Naive thymus-derived CD4-positive, alpha-beta T cell (primary cell): ENCODE results near the gene ADAM33. TPM values are rescaled to one million over a fixed set of nuclear protein-coding genes. Genes with fewer than 3 reads are reported as not detected.
A peak's percentile ranks its signal among the peaks of the same experiment; 100 is the strongest.

Experiments used
- ATAC-seq: fragments of 150-1000 bp; cut with Tn5 transposase; 2 replicates; pipeline ENCODE4 v1.10.0; 2021; ENCODE audit warnings: mild to moderate bottlenecking, moderate library complexity
- CTCF ChIA-PET: fragments of 350-600 bp; sonication (Branson Sonifier 250); formaldehyde crosslinking; loops from one replicate; lab custom pipeline; 2021; ENCODE audit warnings: antibody characterized with exemption; lab: Charles Lee
- POLR2A ChIA-PET: fragments of 350-600 bp; sonication (Branson Sonifier 250); formaldehyde crosslinking; loops from one replicate; lab custom pipeline; 2021; ENCODE audit warnings: antibody characterized with exemption, inconsistent platforms; lab: Charles Lee
- DNase-seq, 9 donors: peaks; one replicate each; pipeline versions ENCODE4 v3.0.0 to v3.0.0-alpha.2; 2020 to 2022; ENCODE audit warnings: mixed read lengths in 1 of 9
- H3K27ac ChIP-seq: one replicate; pipeline ENCODE4 v1.7.0; 2013; ENCODE audit warnings: mild to moderate bottlenecking, low read depth, low read length, moderate library complexity
- H3K27me3 ChIP-seq, 2 donors: one replicate each; pipeline ENCODE4 v1.7.0; 2013; ENCODE audit warnings: low read length in 2 of 2, mild to moderate bottlenecking in 2 of 2, moderate library complexity in 2 of 2; ENCODE audit not compliant: control insufficient read depth in 2 of 2, insufficient read depth in 2 of 2
- H3K36me3 ChIP-seq, 3 experiments: 1 replicate in 2 of 3; 2 replicates in 1 of 3; pipeline ENCODE4 v1.7.0; 2013; ENCODE audit warnings: low read length in 3 of 3, mild to moderate bottlenecking in 3 of 3, moderate library complexity in 1 of 3; ENCODE audit not compliant: insufficient read depth in 3 of 3, control insufficient read depth in 2 of 3
- H3K4me1 ChIP-seq, 2 donors: one replicate each; pipeline ENCODE4 v1.7.0; 2013; ENCODE audit warnings: low read length in 2 of 2, mild to moderate bottlenecking in 2 of 2, moderate library complexity in 1 of 2; ENCODE audit not compliant: control insufficient read depth in 2 of 2, insufficient read depth in 2 of 2
- H3K4me3 ChIP-seq: 2 replicates; pipeline ENCODE4 v1.7.0; 2013; ENCODE audit warnings: mild to moderate bottlenecking, low read length
- H3K9me3 ChIP-seq, 3 experiments: 1 replicate in 2 of 3; 2 replicates in 1 of 3; pipeline ENCODE4 v1.7.0; 2013; ENCODE audit warnings: low read length in 3 of 3; ENCODE audit not compliant: control insufficient read depth in 2 of 3
- H3K27ac Mint-ChIP-seq, 9 donors: one replicate each; pipeline ENCODE4 v1.8.0; 2020 to 2022; ENCODE audit warnings: mixed read lengths in 9 of 9, mild to moderate bottlenecking in 8 of 9, moderate library complexity in 5 of 9, inconsistent platforms in 2 of 9
- H3K27me3 Mint-ChIP-seq, 5 donors: one replicate each; pipeline ENCODE4 v1.8.0; 2021 to 2022; ENCODE audit warnings: mixed read lengths in 5 of 5, mild to moderate bottlenecking in 1 of 5
- H3K36me3 Mint-ChIP-seq, 5 donors: one replicate each; pipeline ENCODE4 v1.8.0; 2020 to 2022; ENCODE audit warnings: mixed read lengths in 5 of 5, mild to moderate bottlenecking in 3 of 5, inconsistent platforms in 1 of 5
- H3K4me1 Mint-ChIP-seq, 7 donors: one replicate each; pipeline ENCODE4 v1.8.0; 2020 to 2022; ENCODE audit warnings: mixed read lengths in 7 of 7, mild to moderate bottlenecking in 3 of 7, inconsistent platforms in 1 of 7
- H3K4me3 Mint-ChIP-seq, 10 donors: one replicate each; pipeline ENCODE4 v1.8.0; 2020 to 2022; ENCODE audit warnings: mild to moderate bottlenecking in 10 of 10, mixed read lengths in 10 of 10, moderate library complexity in 6 of 10, inconsistent platforms in 2 of 10
- H3K9me3 Mint-ChIP-seq, 11 donors: one replicate each; pipeline ENCODE4 v1.8.0; 2020 to 2022; ENCODE audit warnings: mixed read lengths in 11 of 11, mild to moderate bottlenecking in 4 of 11, inconsistent platforms in 1 of 11, moderate library complexity in 1 of 11
- intact Hi-C, 2 donors: fragments of 100-400 bp; cut with micrococcal nuclease; formaldehyde crosslinking; loops; one replicate each; pipeline ENCODE4 v1.15.1; 2023
- polyA plus RNA-seq, 2 donors: library from polyadenylated mRNA; unstranded; fragments of 300-500 nt; fragmentation: Illumina TruSeq; gene quantifications; one replicate each; pipeline ENCODE4 v1.2.3, GENCODE V29; 2021
- total RNA-seq, 6 experiments: library from RNA in 5 of 6; stranded (reverse) in 5 of 6; gene quantifications; 1 replicate in 5 of 6; 2 replicates in 1 of 6; pipeline ENCODE4 v1.2.3 and lab custom pipeline; 2021 to 2026

Gene ADAM33
- total and polyA plus RNA-seq, 7 experiments from 2014 or later = 0.20 TPM; not detected in 6

DNA sequence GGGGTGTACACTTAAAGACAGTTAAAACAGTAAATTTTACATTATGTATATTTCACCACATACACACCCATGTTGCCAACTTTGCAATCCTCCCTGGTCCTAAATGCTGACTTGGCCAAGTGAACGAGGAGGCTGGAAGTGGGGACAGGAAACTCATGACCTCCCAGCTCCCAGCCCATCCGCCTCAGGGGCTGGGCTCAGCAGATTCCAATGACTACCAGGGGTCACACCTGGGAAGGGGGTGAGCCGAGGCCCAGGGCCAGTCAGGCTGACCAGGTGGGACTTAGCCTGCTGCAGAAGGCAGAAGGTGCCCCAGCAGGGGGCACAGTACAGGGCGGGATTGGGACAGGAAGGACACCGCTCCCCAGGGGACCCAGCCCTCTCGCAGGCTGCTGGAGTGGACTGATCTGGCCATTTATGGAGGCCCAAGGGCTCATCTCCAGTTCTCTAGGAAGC lies 28.2 kb upstream of the ADAM33 start:
- Mint-ChIP-seq H3K9me3 (no peaks in the 10 kb centered on the region), H3K27ac (peak overlapping the region in 1 of 9 donors; percentile 46), H3K4me1 (peaks cover 0 to 3% (median 0%) of the 10 kb centered on the region in 7 donors), H3K4me3 (no peak overlapping the region), H3K27me3 (peaks cover 6 to 10% (median 7%) of the 10 kb centered on the region in 5 donors), H3K36me3 (no peaks in the 10 kb centered on the region)
- H3K4me3 ChIP-seq = no peak overlapping the region
- H3K27me3 ChIP-seq = no peaks in the 10 kb centered on the region
- intact Hi-C loops = loop anchor here in 1 of 2 donors (2.0 kb wide), 1 partner anchor 147 kb away; no protein-coding TSS in a partner anchor
- no peak overlapping the region for H3K27ac ChIP-seq
- no peak for DNase-seq
- CTCF ChIA-PET = interaction anchor here (0.8 to 1.5 kb wide), 5 partner anchors 9 to 504 kb away, joined by 3 to 5 read pairs (median 4); no protein-coding TSS in a partner anchor
- no peaks in the 10 kb centered on the region for H3K36me3 ChIP-seq
- POLR2A ChIA-PET = no interaction called here
- H3K4me1 ChIP-seq = no peaks in the 10 kb centered on the region
- no peak for ATAC-seq
- H3K9me3 ChIP-seq = no peaks in the 10 kb centered on the region

DNA sequence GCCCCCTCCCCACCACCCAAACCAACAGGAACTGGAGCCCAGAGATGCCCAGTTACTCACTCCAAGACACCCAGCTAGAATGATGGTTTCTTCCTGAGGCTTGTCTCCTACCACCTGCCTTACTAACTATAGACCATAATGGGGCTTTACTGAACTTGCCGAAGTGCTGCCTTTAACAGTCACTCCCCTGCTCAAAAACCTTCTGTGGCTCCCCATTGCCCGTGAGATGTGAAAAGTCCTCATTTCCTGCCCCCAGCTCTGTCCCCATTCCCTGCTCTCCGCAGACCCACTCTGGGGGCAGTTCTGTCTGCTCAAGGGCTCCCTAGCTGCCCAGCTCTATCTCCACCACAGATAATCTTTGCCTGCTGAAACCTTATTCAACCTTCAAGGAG lies 25.7 kb upstream of the ADAM33 start:
- DNase-seq (no peak), ATAC-seq (no peak)
- H3K4me3 Mint-ChIP-seq = no peak overlapping the region
- CTCF ChIA-PET = interaction anchor here (0.6 kb wide), 1 partner anchor 373 kb away, joined by 3 read pairs; no protein-coding TSS in a partner anchor
- Histone ChIP-seq H3K27me3 (no peaks in the 10 kb centered on the region), H3K4me1 (no peaks in the 10 kb centered on the region), H3K9me3 (no peaks in the 10 kb centered on the region), H3K4me3 (no peak overlapping the region), H3K27ac (no peak overlapping the region), H3K36me3 (no peaks in the 10 kb centered on the region)
- intact Hi-C loops = no loop called here
- POLR2A ChIA-PET = no interaction called here
- peaks cover 6 to 10% (median 7%) of the 10 kb centered on the region in 5 donors for H3K27me3 Mint-ChIP-seq
- peak overlapping the region in 2 of 9 donors; percentile 12 to 62 for H3K27ac Mint-ChIP-seq
- H3K4me1 Mint-ChIP-seq = peaks cover 0 to 3% (median 0%) of the 10 kb centered on the region in 7 donors
- H3K36me3 Mint-ChIP-seq = no peaks in the 10 kb centered on the region
- no peaks in the 10 kb centered on the region for H3K9me3 Mint-ChIP-seq

DNA sequence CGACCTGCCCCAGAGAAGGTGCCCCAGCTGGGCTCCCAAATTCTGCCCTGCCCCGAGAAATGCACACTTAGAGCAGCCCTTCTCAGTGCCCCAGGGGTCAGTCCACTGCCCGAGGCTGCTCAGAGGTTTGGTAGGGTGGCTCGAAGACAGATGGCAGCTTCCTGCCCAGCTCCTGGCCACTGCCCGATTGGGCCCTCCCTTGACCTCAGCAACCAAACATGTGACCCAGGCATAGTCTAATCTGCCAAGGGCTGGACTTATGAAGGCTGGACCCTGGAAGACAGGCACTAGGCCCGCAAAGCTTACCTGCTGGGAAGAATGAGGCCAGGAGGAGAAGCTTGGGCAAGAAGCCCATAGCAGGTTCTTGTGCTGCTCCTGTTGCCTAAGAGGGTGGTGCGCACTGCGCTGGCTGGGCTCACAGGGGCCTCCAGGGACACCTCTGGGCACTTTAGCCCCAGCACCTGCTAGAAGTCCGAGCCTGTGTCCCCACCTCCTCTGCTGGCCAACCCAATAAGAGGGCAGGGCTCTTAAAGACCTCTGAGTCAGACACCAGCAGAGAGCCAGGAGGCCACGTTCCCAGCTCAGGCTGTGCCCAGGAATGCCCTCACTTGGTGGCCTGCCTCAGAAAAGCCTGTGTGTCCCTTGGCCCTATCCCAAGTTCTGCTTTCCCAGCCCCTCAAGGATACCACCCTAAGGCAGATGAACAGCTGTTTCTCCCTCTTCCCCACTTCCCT lies 25.1 kb upstream of the ADAM33 start:
- no peak for ATAC-seq
- no peaks in the 10 kb centered on the region for H3K4me1 ChIP-seq
- H3K4me3 ChIP-seq = no peak overlapping the region
- H3K4me3 Mint-ChIP-seq = no peak overlapping the region
- peaks cover 6 to 8% (median 7%) of the 10 kb centered on the region in 5 donors for H3K27me3 Mint-ChIP-seq
- no peaks in the 10 kb centered on the region for H3K36me3 ChIP-seq
- H3K9me3 ChIP-seq = no peaks in the 10 kb centered on the region
- H3K36me3 Mint-ChIP-seq = no peaks in the 10 kb centered on the region
- H3K27ac ChIP-seq = no peak overlapping the region
- H3K27me3 ChIP-seq = no peaks in the 10 kb centered on the region
- DNase-seq = no peak
- H3K4me1 Mint-ChIP-seq = peaks cover 0 to 3% (median 0%) of the 10 kb centered on the region in 7 donors
- ChIA-PET CTCF (interaction anchor here (0.6 kb wide), 1 partner anchor 374 kb away, joined by 3 read pairs; no protein-coding TSS in a partner anchor), POLR2A (no interaction called here)
- intact Hi-C loops = no loop called here
- no peaks in the 10 kb centered on the region for H3K9me3 Mint-ChIP-seq
- H3K27ac Mint-ChIP-seq = peak overlapping the region in 1 of 9 donors; percentile 62

DNA sequence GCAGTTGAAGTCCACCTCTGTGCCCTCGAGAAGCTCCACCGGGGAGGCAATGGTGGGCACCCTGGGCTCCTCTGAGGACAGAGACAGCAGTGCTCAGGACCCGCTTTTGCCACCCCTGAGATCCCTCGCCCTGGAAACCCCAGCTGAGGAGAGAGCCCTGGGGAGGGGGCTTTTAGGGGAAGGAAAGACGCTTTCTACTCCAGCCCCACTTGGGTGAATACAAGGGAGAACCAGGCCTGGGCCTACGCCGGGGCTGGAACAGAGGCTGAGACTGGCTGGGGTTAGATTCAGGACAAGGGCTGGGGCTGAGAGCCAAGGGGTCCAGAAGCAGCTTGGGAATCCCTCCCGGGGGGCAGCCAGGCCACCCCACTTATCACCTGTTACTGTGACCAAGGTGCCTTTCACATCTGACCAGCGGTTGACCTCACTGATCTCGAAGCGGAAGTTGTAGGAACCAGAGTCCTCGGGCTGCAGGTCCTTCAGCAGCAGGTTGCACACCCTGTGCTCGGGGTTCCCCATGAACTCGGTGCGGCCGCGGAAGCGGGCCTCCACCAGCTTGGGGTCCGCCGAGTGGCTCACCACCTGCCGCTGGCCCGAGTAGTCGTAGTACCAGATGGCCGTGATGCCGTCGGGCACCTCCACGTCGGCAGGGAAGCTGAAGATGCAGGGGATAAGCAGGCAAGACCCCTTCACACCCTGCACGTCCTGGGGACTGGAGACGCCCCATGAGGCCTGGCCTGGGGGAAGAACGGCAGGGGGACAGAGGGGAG lies 24.3 kb upstream of the ADAM33 start:
- H3K4me1 ChIP-seq = no peaks in the 10 kb centered on the region
- DNase-seq (no peak), ATAC-seq (no peak)
- no peak overlapping the region for H3K27ac ChIP-seq
- CTCF ChIA-PET = no interaction called here
- no peaks in the 10 kb centered on the region for H3K27me3 ChIP-seq
- Mint-ChIP-seq H3K27me3 (peaks cover under 1 to 6% (median under 1%) of the 10 kb centered on the region in 5 donors), H3K36me3 (no peaks in the 10 kb centered on the region), H3K4me1 (peaks cover 0 to under 1% (median 0%) of the 10 kb centered on the region in 7 donors), H3K9me3 (no peaks in the 10 kb centered on the region), H3K27ac (no peak overlapping the region), H3K4me3 (no peak overlapping the region)
- H3K36me3 ChIP-seq = no peaks in the 10 kb centered on the region
- no peak overlapping the region for H3K4me3 ChIP-seq
- intact Hi-C loops = no loop called here
- no peaks in the 10 kb centered on the region for H3K9me3 ChIP-seq
- POLR2A ChIA-PET = no interaction called here

DNA sequence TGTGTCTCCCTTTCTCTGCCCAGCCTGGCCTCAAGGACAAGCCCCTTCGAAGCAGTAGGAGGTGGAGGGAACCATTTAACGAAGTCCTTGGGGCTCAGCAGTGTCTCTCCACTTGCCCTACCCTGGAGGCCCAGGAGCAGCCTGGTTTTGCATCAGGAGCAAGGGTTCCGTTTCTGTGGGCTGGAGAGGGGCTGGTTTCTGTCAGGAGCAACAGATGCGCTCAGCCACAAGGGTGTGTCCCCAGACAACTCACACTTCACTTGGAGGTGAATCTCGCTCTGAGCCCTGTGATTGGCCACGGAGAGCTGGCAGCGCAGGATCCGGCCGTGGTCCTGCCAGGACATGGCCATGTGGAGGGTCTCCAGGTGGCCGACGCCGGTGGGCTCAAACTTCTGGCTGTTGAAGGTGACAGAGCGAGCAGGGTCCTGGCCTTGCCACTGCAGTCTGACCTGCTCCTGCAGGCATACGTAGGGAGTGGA lies 23.7 kb upstream of the ADAM33 start:
- no peaks in the 10 kb centered on the region for H3K36me3 Mint-ChIP-seq
- Histone ChIP-seq H3K36me3 (no peaks in the 10 kb centered on the region), H3K27ac (no peak overlapping the region), H3K27me3 (no peaks in the 10 kb centered on the region), H3K4me1 (no peaks in the 10 kb centered on the region), H3K4me3 (no peak overlapping the region), H3K9me3 (no peaks in the 10 kb centered on the region)
- POLR2A ChIA-PET = no interaction called here
- H3K27me3 Mint-ChIP-seq = peaks cover 0 to 6% (median 0%) of the 10 kb centered on the region in 5 donors
- CTCF ChIA-PET = no interaction called here
- ATAC-seq (no peak), DNase-seq (no peak)
- no peak overlapping the region for H3K27ac Mint-ChIP-seq
- intact Hi-C loops = no loop called here
- H3K9me3 Mint-ChIP-seq = no peaks in the 10 kb centered on the region
- H3K4me1 Mint-ChIP-seq = no peaks in the 10 kb centered on the region
- no peak overlapping the region for H3K4me3 Mint-ChIP-seq

DNA sequence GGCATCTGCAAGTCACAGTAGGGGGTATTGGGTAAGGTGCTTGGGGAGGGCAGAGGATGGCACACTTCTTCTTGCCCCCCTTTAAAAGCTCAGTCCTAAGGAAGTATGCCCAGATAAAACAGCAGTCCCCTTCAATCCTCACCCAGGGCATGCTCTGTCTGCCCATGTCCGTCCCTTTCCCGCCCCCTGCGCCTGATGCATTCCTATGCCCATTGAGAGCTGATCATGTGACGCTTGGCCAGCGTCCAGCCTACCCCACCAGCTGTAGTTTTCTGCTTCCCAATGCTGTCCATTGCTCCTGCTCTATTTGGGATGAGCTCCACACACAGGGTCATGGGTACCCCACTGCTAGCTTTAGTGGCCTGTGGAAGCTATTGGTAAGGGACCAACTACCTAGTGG lies 22.3 kb upstream of the ADAM33 start:
- H3K4me3 ChIP-seq = no peak overlapping the region
- ATAC-seq (no peak), DNase-seq (no peak)
- intact Hi-C loops = no loop called here
- CTCF ChIA-PET = interaction anchor here (0.9 kb wide), 1 partner anchor 27 kb away, joined by 3 read pairs; no protein-coding TSS in a partner anchor
- no peaks in the 10 kb centered on the region for H3K36me3 Mint-ChIP-seq
- H3K4me1 Mint-ChIP-seq = no peaks in the 10 kb centered on the region
- H3K36me3 ChIP-seq = no peaks in the 10 kb centered on the region
- no peaks in the 10 kb centered on the region for H3K27me3 ChIP-seq
- H3K9me3 ChIP-seq = no peaks in the 10 kb centered on the region
- no peak overlapping the region for H3K27ac Mint-ChIP-seq
- H3K27ac ChIP-seq = no peak overlapping the region
- H3K4me3 Mint-ChIP-seq = no peak overlapping the region
- H3K9me3 Mint-ChIP-seq = no peaks in the 10 kb centered on the region
- H3K27me3 Mint-ChIP-seq = peaks cover 0 to 6% (median 0%) of the 10 kb centered on the region in 5 donors
- H3K4me1 ChIP-seq = no peaks in the 10 kb centered on the region
- POLR2A ChIA-PET = no interaction called here
